Transverse colon (tissue), 4 donors: ENCODE measurements around the gene PLPP3. TPM values are rescaled to one million over a fixed set of nuclear protein-coding genes. Genes with fewer than 3 reads are reported as not detected.

ENCODE experiments used
- DNase-seq: peaks from one replicate; pipeline ENCODE4 v3.0.0-alpha.2; 2019
- H3K27ac ChIP-seq, 4 donors: fragments of 200-600 bp; sonication (generic); 2 replicates each; pipeline ENCODE4 v1.5.1; 2016 to 2018; ENCODE audit warnings: inconsistent platforms in 4 of 4
- H3K27me3 ChIP-seq: fragments of 200-600 bp; sonication (generic); 2 replicates; pipeline ENCODE4 v1.5.1; 2017; ENCODE audit warnings: inconsistent platforms
- H3K36me3 ChIP-seq, 4 donors: fragments of 200-600 bp; sonication (generic); 2 replicates each; pipeline ENCODE4 v1.5.1; 2017 to 2019; ENCODE audit warnings: inconsistent platforms in 4 of 4
- H3K4me1 ChIP-seq, 4 donors: fragments of 200-600 bp; sonication (generic); 2 replicates each; pipeline ENCODE4 v1.5.1; 2017 to 2020; ENCODE audit warnings: inconsistent platforms in 4 of 4
- H3K4me3 ChIP-seq, 4 donors: fragments of 200-600 bp; sonication (generic); 1 replicate in 1 of 4; 2 replicates in 3 of 4; pipeline versions ENCODE4 v1.5.1 to v1.6.1; 2017 to 2019; ENCODE audit warnings: inconsistent platforms in 4 of 4
- H3K9me3 ChIP-seq, 2 donors: fragments of 200-600 bp; sonication (generic); 2 replicates each; pipeline ENCODE4 v1.5.1; 2017 to 2019; ENCODE audit warnings: inconsistent platforms in 2 of 2
- EP300 ChIP-seq: sonication (generic); formaldehyde crosslinking; IDR thresholded peaks from one replicate; pipeline ENCODE4 v1.6.1; 2017; ENCODE audit warnings: antibody characterized with exemption, low read depth
- POLR2A ChIP-seq: fragments of 450-650 bp; IDR thresholded peaks from one replicate; pipeline ENCODE4 v1.6.1; 2016; ENCODE audit warnings: antibody characterized with exemption, mild to moderate bottlenecking, moderate library complexity
- POLR2AphosphoS5 ChIP-seq, 3 donors: sonication (generic); formaldehyde crosslinking; IDR thresholded peaks; one replicate each; pipeline ENCODE4 v1.6.1; 2016; ENCODE audit warnings: antibody characterized with exemption in 3 of 3
- WGBS, 2 donors: methylation state at CpG; one replicate each; pipeline ENCODE4 v1.1.5; 2018; ENCODE audit warnings: low coverage in 1 of 2; 5-methylcytosine and 5-hydroxymethylcytosine counted together
- in situ Hi-C, 4 donors: fragments of 200-750 bp; cut with MboI; loops; one replicate each; pipeline versions ENCODE4 v1.15.0 to v1.15.1; 2017; ENCODE audit warnings: low sequenced_read_pairs in 3 of 4, low pct_ligation_motif_present in 1 of 4, low pct_unique_long_range_greater_than_20kb in 1 of 4
- intact Hi-C: fragments of 100-400 bp; cut with DNase I; formaldehyde crosslinking; loops from one replicate; pipeline ENCODE4 v1.15.1; 2023; ENCODE audit warnings: low total_unique reads
- total RNA-seq, 4 donors: library from RNA; depleted of rRNA; stranded (reverse); fragments of >200 nt; gene quantifications; one replicate each; pipeline ENCODE4 v1.1.0, GENCODE V29; 2016
- TF ChIP-seq, protein P1 (sequence below), 5 experiments: fragments of 200-600 bp in 3 of 5; fragments of 450-650 bp in 2 of 5; sonication (generic) in 3 of 5; IDR thresholded peaks; 1 replicate in 2 of 5; 2 replicates in 3 of 5; pipeline ENCODE4 v1.5.1; 2016 to 2017; ENCODE audit warnings: antibody characterized with exemption in 5 of 5, inconsistent platforms in 3 of 5, mild to moderate bottlenecking in 2 of 5, moderate library complexity in 1 of 5

The PLPP3 gene
- total RNA-seq, 4 donors from 2014 or later = 51.2 to 75.1 (median 63.3) TPM

DNA sequence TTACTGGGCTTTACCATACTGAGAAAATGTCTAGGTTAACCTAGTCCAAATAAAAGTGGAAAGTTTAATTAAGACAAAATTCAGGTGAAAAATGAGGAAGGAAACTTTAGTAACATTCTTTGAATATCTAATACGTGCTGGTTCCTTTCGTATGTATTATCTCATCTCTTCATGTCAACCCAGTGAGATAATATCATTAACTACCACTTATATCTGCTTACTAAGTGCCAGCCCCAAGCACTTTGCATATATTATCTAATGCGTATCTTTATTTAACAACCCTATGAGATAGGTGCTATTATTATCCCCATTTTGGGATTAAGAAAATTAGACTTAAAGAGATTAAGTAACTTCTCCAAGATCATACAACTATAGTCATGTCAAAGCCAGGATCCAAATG lies 12.5 kb upstream of the PLPP3 start:
- in situ Hi-C loops = loop anchor here in 3 of 4 donors (25.0 kb wide), 4 partner anchors 180 to 1455 kb away; no protein-coding TSS in a partner anchor
- Histone ChIP-seq H3K4me1 (no peaks in the 10 kb centered on the region), H3K27me3 (no peaks in the 10 kb centered on the region), H3K4me3 (no peak overlapping the region), H3K36me3 (no peaks in the 10 kb centered on the region), H3K27ac (no peak overlapping the region), H3K9me3 (no peaks in the 10 kb centered on the region)
- intact Hi-C loops = no loop called here
- DNase-seq = no peak
- TF ChIP-seq, protein P1, sequence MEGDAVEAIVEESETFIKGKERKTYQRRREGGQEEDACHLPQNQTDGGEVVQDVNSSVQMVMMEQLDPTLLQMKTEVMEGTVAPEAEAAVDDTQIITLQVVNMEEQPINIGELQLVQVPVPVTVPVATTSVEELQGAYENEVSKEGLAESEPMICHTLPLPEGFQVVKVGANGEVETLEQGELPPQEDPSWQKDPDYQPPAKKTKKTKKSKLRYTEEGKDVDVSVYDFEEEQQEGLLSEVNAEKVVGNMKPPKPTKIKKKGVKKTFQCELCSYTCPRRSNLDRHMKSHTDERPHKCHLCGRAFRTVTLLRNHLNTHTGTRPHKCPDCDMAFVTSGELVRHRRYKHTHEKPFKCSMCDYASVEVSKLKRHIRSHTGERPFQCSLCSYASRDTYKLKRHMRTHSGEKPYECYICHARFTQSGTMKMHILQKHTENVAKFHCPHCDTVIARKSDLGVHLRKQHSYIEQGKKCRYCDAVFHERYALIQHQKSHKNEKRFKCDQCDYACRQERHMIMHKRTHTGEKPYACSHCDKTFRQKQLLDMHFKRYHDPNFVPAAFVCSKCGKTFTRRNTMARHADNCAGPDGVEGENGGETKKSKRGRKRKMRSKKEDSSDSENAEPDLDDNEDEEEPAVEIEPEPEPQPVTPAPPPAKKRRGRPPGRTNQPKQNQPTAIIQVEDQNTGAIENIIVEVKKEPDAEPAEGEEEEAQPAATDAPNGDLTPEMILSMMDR (IDR thresholded peaks at IDR 0.05) = no peak
- no peak for TF ChIP-seq EP300
- no peak for TF ChIP-seq POLR2A
- no peak for TF ChIP-seq POLR2AphosphoS5 (IDR thresholded peaks at IDR 0.05)
- WGBS, 2 donors = 59 to 62% methylated on average over 3 of the region's 3 CpGs

DNA sequence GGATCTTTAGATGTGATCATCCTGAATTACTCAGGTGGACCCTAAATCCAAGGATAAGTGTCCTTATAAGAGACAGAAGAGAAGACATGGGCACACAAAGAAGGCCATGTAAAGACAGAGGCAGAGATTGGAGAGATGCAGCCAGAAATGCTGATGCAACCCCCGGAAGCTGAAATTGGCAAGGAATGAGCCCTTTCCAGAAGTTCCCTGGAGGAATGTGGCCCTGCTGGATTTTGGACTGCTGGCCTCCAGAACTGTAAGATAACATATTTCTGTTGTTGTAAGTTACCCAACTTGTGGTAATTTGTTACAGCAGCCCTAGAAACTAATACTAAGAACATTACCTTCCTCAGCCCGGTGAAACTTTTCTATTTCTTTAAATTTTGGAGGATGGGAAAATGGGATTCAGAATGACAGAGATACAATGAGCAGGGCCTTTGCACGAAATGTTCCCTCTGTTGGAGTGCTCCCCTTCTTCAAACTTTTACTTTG lies 11.2 kb upstream of the PLPP3 start:
- H3K4me3 ChIP-seq = no peak overlapping the region
- H3K36me3 ChIP-seq = no peaks in the 10 kb centered on the region
- no peak for TF ChIP-seq EP300
- TF ChIP-seq POLR2A = no peak
- TF ChIP-seq POLR2AphosphoS5 (IDR thresholded peaks at IDR 0.05) = no peak
- TF ChIP-seq, protein P1 (IDR thresholded peaks at IDR 0.05) = no peak
- H3K9me3 ChIP-seq = no peaks in the 10 kb centered on the region
- WGBS, 2 donors = 78 to 94% methylated on average over 3 of the region's 3 CpGs
- H3K4me1 ChIP-seq = no peaks in the 10 kb centered on the region
- no peak overlapping the region for H3K27ac ChIP-seq
- intact Hi-C loops (no loop called here), in situ Hi-C loops (loop anchor here in 3 of 4 donors (25.0 kb wide), 4 partner anchors 178 to 1453 kb away; no protein-coding TSS in a partner anchor)
- no peaks in the 10 kb centered on the region for H3K27me3 ChIP-seq
- DNase-seq = no peak

DNA sequence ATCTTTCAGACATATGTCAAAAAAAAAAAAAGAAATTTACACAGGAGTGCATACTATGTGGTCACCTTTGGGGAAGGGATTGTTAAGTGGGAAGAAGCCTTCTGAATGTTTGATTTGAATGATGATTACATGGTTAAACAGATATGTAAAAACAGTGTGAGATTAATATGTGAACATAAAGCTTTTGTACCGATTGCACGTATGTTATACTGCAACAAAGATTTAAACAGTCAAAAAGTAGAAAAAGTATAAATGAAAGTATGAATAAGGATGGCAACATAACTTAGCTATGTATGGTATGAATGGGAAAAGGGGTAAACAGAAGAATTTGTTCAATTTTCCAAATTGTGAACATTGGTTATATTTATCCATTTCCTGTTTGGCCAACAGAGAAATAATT lies 10.0 kb upstream of the PLPP3 start:
- no peaks in the 10 kb centered on the region for H3K9me3 ChIP-seq
- 83 to 96% methylated on average over 2 of the region's 2 CpGs for WGBS, 2 donors
- in situ Hi-C loops (loop anchor here (10.0 to 25.0 kb wide), 8 partner anchors 175 to 1452 kb away; no protein-coding TSS in a partner anchor), intact Hi-C loops (loop anchor here (10.0 kb wide), 1 partner anchor 1215 kb away; no protein-coding TSS in a partner anchor)
- H3K4me3 ChIP-seq = no peak overlapping the region
- peaks cover 0 to 3% (median 1%) of the 10 kb centered on the region in 4 donors for H3K4me1 ChIP-seq
- TF ChIP-seq, protein P1 (IDR thresholded peaks at IDR 0.05) = no peak
- TF ChIP-seq POLR2AphosphoS5 (IDR thresholded peaks at IDR 0.05) (no peak), EP300 (no peak), POLR2A (no peak)
- H3K27me3 ChIP-seq = no peaks in the 10 kb centered on the region
- no peaks in the 10 kb centered on the region for H3K36me3 ChIP-seq
- no peak overlapping the region for H3K27ac ChIP-seq
- DNase-seq = no peak

DNA sequence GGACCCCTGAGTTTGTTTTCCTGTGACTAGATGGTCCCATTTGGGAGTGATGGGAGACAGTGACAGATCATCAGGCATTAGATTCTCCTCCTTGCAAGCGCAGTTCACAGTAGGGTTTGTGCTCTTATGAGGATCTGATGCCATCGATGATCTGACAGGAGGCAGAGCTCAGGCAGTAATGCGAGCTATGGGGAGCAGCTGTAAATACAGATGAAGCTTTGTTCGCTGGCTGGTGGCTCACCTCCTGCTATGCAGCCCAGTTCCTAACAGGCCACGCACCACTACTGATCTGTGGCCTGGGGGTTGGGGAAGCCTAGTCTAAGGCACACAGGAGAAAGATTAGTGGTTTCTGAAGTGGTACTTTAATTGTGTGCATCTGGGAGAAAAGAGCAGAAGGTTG lies 7.1 kb upstream of the PLPP3 start:
- H3K9me3 ChIP-seq = no peaks in the 10 kb centered on the region
- no peak for DNase-seq
- H3K36me3 ChIP-seq = no peaks in the 10 kb centered on the region
- intact Hi-C loops (loop anchor here (10.0 kb wide), 1 partner anchor 1212 kb away; no protein-coding TSS in a partner anchor), in situ Hi-C loops (loop anchor here (10.0 to 25.0 kb wide), 8 partner anchors 172 to 1449 kb away; no protein-coding TSS in a partner anchor)
- TF ChIP-seq EP300 = no peak
- no peak for TF ChIP-seq POLR2AphosphoS5 (IDR thresholded peaks at IDR 0.05)
- TF ChIP-seq, protein P1 (IDR thresholded peaks at IDR 0.05) = no peak
- no peak for TF ChIP-seq POLR2A
- H3K27ac ChIP-seq = no peak overlapping the region
- peaks cover 0 to 3% (median 1%) of the 10 kb centered on the region in 4 donors for H3K4me1 ChIP-seq
- H3K4me3 ChIP-seq = no peak overlapping the region
- WGBS, 2 donors = 91% methylated on average over 5 of the region's 5 CpGs; no CpG with 5 or more reads in 1 of the 2 donors
- H3K27me3 ChIP-seq = no peaks in the 10 kb centered on the region
